G401.6 (cell line): ENCODE measurements around the gene RFXANK.
"Not testable (repeated sequence)": the region's sequence is repeated elsewhere in the genome, so short reads cannot be mapped to it uniquely, and the experiment has no call there.

ENCODE experiments used
- FAIRE-seq: peaks from 2 replicates; lab custom pipeline; 2012; peaks lifted over from hg19 to GRCh38; lab: Jason Lieb, UNC

RFXANK gene

GRCh38 chr19:19206938-19207337 lies 14.9 kb downstream of the RFXANK start:
- FAIRE-seq: no peak

- FAIRE-seq: no peak
Measured at GRCh38 chr19:19207637-19208572, 15.8 kb downstream of the RFXANK start.

- FAIRE-seq: no peak
Measured at GRCh38 chr19:19209372-19209771, 17.3 kb downstream of the RFXANK start.

- no peak for FAIRE-seq
Measured at GRCh38 chr19:19211499-19212420, 19.7 kb downstream of the RFXANK start, which contains the start of gene NCAN. Gene NCAN, plus strand, starts transcription at chr19:19211958. Its CDS starts 4,996 bp downstream, at chr19:19216954.

- FAIRE-seq: no peak
Measured at GRCh38 chr19:19212916-19213315, 20.9 kb downstream of the RFXANK start.

GRCh38 chr19:19213426-19214158 lies 21.5 kb downstream of the RFXANK start:
- no peak for FAIRE-seq

- no peak for FAIRE-seq
Measured at GRCh38 chr19:19214159-19214490, 22.1 kb downstream of the RFXANK start.

- FAIRE-seq: no peak
Measured at GRCh38 chr19:19214892-19215291, 22.8 kb downstream of the RFXANK start.

GRCh38 chr19:19215792-19216191 lies 23.7 kb downstream of the RFXANK start:
- FAIRE-seq: no peak

- FAIRE-seq: no peak
Measured at GRCh38 chr19:19217099-19217498, 25.0 kb downstream of the RFXANK start.

GRCh38 chr19:19218911-19219310 lies 26.9 kb downstream of the RFXANK start:
- no peak for FAIRE-seq

- FAIRE-seq: not testable (repeated sequence)
Measured at GRCh38 chr19:19221000-19221399, 28.9 kb downstream of the RFXANK start.

GRCh38 chr19:19223060-19223459 lies 31.0 kb downstream of the RFXANK start:
- FAIRE-seq: no peak

GRCh38 chr19:19223636-19224035 lies 31.6 kb downstream of the RFXANK start:
- no peak for FAIRE-seq

- no peak for FAIRE-seq
Measured at GRCh38 chr19:19224150-19224851, 32.2 kb downstream of the RFXANK start.

GRCh38 chr19:19224852-19225494 lies 32.9 kb downstream of the RFXANK start:
- FAIRE-seq: no peak

GRCh38 chr19:19226204-19226603 lies 34.1 kb downstream of the RFXANK start:
- FAIRE-seq: no peak

GRCh38 chr19:19226663-19227062 lies 34.6 kb downstream of the RFXANK start:
- FAIRE-seq: no peak

GRCh38 chr19:19227217-19227616 lies 35.2 kb downstream of the RFXANK start:
- no peak for FAIRE-seq

GRCh38 chr19:19229701-19230100 lies 37.6 kb downstream of the RFXANK start:
- FAIRE-seq: no peak

GRCh38 chr19:19230999-19231398 lies 38.9 kb downstream of the RFXANK start:
- no peak for FAIRE-seq
